Measurements from ENCODE around the gene C7orf57.
A peak's percentile ranks its signal among the peaks of the same experiment; 100 is the strongest.
"Not testable (repeated sequence)": the region's sequence is repeated elsewhere in the genome, so short reads cannot be mapped to it uniquely, and the experiment has no call there.

Gene C7orf57

DNA sequence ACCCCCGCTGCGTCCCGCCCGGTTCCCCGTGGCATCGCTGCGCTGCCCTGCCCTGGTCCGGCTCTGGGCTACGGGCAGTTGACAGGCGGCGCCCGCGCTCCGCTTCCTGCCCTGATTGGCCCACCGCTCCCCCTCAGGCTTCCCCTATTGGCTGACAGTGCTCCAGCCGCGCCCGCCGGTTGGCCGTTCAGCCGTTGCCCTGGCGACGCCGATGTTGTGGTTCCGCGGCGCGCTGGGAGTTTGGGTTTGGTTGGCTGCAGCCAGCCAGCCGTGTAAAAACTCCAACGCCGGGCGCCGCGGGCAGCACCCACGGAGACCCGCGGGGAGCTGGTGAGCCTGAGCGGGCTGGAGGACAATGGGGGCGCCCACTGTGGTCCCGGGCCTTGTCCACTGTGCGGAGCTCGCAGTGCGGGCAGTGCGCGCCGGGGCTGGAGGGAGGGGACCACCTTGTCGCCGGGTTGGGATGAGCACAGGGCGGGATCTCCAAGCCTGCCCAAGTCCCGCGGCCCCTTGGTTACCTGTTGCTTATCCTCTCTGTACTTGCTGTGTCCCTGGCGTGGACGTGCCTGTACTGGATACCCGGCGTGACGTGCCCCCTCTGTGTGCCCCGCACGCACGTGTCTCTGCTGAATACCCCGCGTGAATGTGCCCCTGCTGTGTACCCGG, at the start of gene C7orf57:
C7orf57 (plus strand) TSS at position 243 of the 666 bp plus-strand sequence. CDS start 766 bp downstream, outside the sequence.
- peak within 1 kb of the TSS; percentile 51 for H3K4me3 ChIP-seq (replicated peaks; ENCODE audit: low read depth, low read length)
- peak; percentile 50 for DNase-seq (ENCODE audit: extremely low read depth, low read depth)
- TF ChIP-seq CTCF (IDR thresholded peaks at IDR 0.05; ENCODE audit: low read depth, low read length, missing control alignments): no peak

- DNase-seq (ENCODE audit: extremely low read depth, low read depth): no peak
- H3K4me3 ChIP-seq (replicated peaks; ENCODE audit: low read depth, low read length): no peak overlapping the region
- TF ChIP-seq CTCF (IDR thresholded peaks at IDR 0.05; ENCODE audit: low read depth, low read length, missing control alignments): peak; percentile 30
These were observed 46.6 kb upstream of the C7orf57 start for GRCh38 chr7:47988496-47989386.

DNA sequence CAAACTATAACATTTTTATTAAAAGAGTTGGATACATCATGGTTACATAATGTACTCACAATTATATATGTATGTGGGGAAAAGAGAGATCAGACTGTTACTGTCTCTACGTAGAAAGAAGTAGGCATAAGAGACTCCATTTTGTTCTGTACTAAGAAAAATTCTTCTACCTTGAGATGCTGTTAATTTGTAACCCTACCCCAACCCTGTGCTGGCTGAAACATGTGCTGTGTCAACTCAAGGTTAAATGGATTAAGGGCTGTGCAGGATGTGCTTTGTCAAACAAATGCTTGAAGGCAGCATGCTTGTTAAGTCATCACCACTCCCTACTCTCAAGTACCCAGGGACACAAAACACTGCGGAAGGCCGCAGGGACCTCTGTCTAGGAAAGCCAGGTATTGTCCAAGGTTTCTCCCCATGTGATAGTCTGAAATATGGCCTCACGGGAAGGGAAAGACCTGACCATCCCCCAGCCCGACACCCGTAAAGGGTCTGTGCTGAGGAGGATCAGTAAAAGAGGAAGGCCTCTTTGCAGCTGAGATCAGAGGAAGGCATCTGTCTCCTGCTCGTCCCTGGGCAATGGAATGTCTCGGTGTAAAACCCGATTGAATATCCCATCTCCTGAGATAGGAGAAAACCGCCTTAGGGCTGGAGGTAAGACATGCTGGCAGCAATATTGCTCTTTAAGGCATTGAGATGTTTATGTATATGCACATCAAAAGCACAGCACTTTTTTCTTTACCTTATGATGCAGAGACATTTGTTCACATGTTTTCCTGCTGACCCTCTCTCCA, 45.5 kb upstream of the C7orf57 start:
- not testable (repeated sequence) for DNase-seq (ENCODE audit: extremely low read depth, low read depth); H3K4me3 ChIP-seq (replicated peaks; ENCODE audit: low read depth, low read length)

GRCh38 chr7:47990592-47990991, 44.8 kb upstream of the C7orf57 start:
- TF ChIP-seq CTCF (IDR thresholded peaks at IDR 0.05; ENCODE audit: low read depth, low read length, missing control alignments): no peak
- DNase-seq (ENCODE audit: extremely low read depth, low read depth): no peak
- no peak overlapping the region for H3K4me3 ChIP-seq (replicated peaks; ENCODE audit: low read depth, low read length)

DNA sequence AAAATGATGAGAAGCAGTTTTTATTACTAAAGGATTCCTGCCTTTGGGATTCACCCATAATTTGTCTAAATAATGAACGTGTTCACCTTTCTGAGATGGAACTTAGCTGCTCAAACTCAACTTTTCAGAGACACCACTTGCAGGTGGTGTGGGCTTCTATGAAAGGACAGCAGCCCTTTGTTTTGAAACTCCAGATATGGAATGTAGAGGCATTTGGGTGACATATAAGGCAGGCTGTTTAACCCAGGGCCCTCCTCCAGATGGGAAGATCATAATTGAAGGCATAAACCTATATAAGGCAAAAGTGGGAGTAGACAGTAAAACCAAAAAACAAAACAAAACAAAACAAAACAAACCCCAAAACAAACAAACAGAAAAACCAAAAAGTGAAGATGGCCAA, 44.1 kb upstream of the C7orf57 start:
- TF ChIP-seq CTCF (IDR thresholded peaks at IDR 0.05; ENCODE audit: low read depth, low read length, missing control alignments): no peak
- H3K4me3 ChIP-seq (replicated peaks; ENCODE audit: low read depth, low read length): peak overlapping the region; percentile 28
- DNase-seq (ENCODE audit: extremely low read depth, low read depth): no peak

GRCh38 chr7:47991741-47992311, 43.5 kb upstream of the C7orf57 start:
- peak; percentile 22 for DNase-seq (ENCODE audit: extremely low read depth, low read depth)
- H3K4me3 ChIP-seq (replicated peaks; ENCODE audit: low read depth, low read length): peak overlapping the region; percentile 28
- TF ChIP-seq CTCF (IDR thresholded peaks at IDR 0.05; ENCODE audit: low read depth, low read length, missing control alignments): peak; percentile 73

Data from HFF-Myc (cell line).